Stimulated activated CD8-positive, alpha-beta memory T cell treated with anti-CD3 and anti-CD28 coated beads, Interleukin-7, amount 100 ng/mL, for 24 hours (primary cell): Measurements from ENCODE around the gene IGFBP5.

Experiments used
- DNase-seq: peaks from one replicate; pipeline ENCODE4 v3.0.0-alpha.2; 2020; ENCODE audit warnings: low read depth

The IGFBP5 gene

DNA sequence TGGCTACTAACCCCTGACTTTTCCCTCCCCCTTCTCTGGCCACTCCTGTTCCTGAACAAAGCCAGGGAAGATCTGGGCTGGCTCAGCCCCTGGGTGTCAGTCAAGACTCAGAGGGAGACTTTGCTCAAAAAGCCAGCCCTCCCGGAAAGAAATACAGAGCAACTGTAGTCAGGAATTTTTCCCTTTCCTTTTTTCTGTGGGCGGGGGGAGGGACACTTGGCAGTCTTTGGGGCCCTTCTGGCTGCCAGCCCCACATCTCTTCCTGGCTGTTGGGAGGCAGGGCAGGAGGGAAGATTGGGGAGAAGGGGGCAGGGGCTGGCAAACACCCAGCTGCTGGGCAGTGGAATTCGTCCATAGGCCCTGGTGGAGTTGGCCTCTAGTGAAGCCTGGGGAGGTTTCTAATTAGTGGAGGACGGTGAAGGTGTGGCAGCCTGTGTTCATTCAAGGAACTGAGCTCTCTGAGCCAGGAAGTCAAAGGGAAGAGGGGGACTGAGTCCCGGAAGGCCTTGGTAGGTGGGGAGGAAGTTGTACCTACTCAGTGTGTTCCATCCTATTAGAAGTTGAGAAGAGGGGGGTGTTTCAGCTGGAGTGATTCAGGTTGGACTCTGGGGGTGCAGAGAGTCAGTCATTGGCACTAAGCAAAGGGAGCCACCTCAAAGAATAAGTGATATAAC is 51.2 kb downstream of the IGFBP5 start:
- DNase-seq = no peak

DNA sequence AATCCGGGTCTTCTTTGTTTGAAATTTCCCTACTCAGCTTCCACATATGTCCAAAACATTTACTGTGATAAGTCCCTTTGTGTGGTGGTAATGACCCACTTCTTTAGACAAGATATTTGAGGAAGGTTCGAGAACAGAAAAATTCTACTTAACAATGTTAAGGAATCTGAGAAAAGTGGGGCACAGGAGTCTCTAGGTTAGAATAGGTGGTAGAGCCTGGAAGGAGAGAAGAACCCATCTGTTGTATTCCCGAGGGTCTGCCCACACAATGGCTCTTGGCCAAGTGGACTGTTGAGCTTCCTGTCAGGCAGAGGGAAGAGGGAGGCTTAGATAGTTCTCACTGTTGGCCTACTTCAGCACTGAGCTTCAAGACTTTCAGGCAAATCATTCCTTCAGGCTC is 57.9 kb downstream of the IGFBP5 start:
- no peak for DNase-seq

DNA sequence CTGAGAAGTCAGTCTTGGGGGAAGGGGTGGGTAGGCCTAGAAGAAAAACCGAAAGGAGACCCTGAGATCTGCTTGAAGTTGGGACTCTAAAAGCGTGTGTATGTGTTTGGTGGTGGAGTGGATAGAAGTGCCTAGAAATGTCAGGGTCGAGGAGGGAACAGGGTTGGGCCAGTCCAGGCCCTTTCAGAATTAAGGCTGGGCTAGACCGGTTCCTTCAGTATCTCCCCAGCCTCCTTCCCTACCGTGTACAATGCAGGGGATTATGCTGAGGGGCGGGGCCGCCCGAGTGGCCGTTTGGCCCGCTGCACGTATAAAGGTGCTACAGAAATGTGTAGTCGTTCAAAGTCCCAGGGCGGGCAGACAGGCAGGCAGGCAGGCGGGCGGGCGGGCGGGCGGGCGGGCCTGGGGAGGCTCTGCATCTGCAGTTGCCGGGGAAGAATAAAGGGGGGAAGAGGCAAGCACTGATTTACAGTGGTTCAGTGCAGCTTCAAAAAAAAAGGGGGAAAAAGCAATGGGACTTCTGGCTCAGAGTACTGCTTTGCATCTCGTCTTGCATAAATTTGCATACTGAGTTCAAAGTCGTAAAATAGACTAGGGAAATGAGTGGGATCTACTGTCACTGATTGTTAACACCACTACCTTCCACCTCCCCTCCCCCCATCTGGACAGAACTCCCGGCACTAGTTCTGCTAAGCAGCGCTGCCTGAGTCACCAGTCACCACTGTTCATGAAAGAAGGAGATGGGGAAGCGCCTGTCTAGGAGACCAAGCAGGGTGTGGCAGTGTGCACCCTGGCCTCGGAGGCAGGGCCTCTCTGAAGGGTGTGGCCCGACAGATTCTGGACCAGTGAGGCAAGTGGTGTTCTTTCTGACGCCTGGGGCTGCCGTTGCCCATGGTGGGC is 58.5 kb downstream of the IGFBP5 start:
- DNase-seq = no peak

DNA sequence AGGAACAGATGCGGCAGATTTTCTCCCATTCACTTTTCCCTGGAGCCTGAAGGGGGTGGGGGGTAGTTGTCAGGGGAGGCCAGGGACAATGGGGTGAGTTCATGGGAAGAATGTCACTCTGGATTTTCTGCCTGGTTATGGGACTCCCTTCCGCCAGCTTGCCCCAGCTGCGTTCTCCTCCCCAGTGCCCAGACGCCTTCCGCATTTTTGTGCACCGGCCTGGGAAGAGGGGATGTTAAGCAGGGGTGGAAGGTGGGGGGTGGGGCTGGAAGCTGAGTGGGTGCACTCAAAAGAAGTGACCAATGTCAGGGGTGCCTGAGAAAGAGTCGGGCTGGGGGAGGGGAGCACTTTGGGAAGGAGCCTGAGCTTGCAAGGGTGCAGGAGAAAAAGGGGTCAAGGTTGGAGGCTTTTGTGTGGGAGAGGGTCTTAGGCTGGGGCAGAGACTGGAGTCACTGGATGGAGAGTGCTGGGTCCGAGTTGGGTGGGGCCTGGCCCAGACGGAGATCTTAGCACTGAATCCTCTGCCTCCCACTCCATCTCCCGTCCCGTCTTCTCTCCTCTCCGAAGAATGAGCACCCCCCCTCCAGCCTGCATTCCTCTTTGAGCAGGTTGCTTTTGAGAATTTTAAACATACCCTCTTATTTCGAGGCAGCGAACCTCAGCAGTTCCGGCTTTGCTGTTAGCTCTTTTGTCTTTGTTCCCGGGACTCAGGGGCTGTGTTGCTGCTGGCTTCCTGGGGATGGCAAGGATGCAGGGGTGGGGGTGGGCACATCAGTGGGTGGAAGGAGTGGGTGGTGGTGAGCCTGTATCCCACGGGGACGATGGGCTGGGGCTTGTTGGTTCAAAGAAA is 59.4 kb downstream of the IGFBP5 start:
- no peak for DNase-seq

DNA sequence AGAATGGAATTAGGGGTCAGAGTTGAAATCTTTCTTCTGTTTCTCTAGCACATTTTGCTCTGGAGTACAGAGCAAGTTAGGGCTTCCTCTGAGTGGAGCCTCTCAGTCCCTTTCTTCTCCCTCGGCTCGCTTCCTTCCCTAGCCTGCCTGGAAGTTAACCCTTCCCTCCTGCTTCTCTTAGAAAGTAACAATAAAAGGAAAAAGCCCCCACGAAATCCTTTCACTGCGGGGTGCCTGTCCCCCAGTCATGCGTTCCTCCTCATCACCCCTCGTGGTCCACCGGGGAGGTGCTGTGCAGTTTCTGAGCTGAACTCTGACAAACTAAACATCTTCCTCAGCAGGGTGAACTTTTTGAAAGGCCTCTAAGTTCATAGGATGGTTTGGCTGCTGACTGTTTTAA is 60.2 kb downstream of the IGFBP5 start:
- DNase-seq = no peak

DNA sequence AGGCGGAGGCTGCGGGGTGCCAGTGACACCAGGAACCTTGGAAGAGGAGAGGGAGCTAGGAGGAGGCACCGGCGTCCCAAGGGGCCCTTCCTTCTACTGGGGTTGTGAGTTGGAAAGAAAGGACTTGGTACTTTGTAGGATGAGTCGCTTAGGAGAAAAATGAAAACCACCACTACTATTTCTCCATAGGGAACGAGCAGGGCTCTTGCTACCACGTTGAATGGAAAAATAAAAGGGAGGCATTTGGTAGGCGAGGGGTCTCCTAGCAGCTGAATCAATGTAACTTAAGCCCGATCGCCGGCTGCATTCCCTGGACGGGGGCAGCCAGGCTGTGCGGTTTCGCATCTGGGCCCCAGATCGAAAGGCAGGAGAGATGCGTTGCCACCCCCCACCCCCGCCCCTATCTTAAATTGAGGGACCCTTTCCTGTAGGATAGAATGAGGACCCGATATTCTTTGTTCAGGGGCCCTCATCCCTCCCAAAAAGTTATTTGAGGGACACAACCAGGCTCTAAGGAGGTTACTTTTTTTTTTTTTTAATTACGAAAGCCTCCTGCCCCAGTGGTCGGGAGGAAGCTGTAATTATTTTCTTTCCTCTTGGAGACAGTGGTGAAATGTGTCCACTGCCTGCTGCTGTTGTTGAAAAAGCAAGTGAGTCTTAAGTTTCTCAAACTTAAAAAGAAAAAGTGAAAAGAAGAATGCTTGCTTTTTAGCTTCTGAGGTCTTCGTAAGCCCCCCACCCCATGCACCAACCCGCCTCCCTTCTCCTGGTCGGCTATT is 60.8 kb downstream of the IGFBP5 start:
- no peak for DNase-seq

DNA sequence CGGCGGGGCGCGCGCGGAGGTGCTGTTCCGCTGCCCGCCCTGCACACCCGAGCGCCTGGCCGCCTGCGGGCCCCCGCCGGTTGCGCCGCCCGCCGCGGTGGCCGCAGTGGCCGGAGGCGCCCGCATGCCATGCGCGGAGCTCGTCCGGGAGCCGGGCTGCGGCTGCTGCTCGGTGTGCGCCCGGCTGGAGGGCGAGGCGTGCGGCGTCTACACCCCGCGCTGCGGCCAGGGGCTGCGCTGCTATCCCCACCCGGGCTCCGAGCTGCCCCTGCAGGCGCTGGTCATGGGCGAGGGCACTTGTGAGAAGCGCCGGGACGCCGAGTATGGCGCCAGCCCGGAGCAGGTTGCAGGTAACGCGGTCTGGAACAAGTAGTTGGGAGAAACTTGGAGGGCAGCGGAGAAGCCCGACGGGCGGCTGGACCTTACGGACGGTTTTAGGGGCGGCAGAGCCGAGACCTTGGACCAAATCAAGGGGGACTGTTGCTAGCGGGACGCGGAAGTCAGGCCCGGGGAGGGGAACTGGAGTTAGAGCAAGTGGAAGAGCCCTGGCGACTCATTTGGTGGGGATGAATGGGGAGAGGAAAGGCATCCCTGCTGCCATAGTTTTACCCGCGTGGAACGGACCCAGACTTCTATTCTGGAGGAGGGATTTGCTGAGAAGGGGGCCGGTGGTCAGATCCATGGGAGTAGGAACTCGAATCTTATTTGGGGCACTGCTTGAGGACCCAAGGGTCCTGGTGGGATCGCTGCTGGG is 61.6 kb downstream of the IGFBP5 start:
- no peak for DNase-seq

DNA sequence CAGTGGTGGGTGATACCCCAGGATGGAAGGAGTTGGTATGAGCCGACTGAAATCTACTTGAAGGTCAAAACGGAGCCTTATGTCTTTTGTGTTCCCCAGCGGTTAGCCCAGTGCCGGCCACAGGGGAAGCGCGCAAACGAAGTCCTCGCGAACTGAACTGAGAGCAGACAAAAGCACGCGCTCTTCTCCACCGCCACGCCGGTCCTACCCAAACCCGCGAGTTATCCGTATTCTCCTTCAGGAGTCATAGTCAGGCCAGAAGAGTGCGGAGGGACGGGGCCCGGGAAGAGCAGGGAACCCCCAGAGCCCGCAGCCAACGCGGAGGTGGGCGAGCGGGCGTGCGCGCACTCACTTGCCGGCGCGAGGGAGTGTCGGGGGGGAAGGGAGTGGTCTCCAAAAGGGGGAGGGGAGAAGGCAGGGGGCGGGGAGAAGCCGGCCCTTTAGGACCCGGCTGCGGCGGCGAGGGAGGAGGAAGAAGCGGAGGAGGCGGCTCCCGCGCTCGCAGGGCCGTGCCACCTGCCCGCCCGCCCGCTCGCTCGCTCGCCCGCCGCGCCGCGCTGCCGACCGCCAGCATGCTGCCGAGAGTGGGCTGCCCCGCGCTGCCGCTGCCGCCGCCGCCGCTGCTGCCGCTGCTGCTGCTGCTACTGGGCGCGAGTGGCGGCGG is 62.3 kb downstream of the IGFBP5 start, which contains the start of gene IGFBP2:
Gene IGFBP2, plus strand, starts transcription at position 469 of the 664 bp plus-strand sequence. Its CDS starts 104 bp downstream, at position 573.
- peak; percentile 3 for DNase-seq

DNA sequence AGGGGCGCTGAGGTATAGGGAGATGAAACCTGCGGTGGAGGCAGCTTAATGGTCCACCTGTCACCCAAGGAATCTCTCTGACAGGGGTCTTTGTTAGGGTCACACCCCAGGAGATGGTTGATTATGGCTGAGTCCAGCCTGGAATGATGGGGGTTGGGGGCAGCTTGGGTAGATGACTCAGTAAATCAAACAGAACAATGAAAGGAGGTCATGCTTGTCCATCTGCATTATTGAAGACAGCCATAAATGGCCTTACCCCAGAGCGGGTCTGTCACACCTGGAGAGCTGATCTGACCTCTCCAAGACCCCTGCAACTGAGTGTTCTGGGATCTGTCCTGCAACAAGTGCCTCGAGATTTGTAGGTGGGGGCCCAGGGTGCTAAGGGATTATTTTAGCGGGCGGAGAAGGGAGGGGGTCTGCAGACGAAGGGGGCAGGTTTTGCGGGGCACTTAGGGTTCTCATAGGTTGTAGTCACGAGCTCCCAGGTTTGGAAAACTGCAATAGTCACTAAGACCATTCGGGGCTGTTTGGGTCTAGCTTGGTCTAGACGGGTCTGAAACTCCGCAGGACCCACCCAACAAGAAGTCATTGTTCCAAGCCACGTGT is 62.9 kb downstream of the IGFBP5 start:
- no peak for DNase-seq

DNA sequence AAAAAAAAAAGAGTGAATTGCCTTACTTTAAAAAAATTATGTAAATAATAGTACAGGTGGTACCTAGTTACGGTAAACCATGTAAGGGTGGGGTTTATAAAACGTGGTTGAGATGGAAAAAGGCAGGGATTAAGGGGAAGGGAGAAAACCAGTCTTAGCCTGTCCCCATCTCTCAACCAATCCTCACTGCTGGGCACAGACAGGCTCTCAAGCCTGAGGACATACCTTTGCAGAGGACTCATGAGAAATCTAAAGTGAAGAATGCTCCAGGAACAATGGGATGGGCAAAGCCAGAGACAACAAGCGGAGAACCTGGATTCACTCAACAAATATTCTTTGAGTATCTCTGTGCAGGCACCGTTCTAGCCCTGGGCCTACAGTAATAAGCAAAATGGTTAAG is 65.6 kb downstream of the IGFBP5 start:
- DNase-seq = no peak

DNA sequence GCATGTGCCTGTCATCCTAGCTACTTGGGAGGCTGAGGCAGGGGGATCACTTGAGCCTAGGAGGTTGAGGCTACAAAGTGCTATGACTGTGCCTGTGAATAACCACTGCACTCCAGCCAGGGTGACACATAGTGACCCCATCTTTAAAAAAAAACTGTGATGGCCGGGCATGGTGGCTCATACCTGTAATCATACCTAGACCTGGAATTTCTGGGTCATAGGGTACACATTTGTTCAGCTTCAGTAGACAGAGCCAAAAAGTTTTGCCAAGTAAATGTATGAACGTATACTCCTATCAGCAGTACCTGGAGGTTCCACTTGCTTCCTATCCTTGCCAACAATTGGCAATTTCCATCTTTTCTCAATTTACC is 68.5 kb downstream of the IGFBP5 start:
- no peak for DNase-seq

DNA sequence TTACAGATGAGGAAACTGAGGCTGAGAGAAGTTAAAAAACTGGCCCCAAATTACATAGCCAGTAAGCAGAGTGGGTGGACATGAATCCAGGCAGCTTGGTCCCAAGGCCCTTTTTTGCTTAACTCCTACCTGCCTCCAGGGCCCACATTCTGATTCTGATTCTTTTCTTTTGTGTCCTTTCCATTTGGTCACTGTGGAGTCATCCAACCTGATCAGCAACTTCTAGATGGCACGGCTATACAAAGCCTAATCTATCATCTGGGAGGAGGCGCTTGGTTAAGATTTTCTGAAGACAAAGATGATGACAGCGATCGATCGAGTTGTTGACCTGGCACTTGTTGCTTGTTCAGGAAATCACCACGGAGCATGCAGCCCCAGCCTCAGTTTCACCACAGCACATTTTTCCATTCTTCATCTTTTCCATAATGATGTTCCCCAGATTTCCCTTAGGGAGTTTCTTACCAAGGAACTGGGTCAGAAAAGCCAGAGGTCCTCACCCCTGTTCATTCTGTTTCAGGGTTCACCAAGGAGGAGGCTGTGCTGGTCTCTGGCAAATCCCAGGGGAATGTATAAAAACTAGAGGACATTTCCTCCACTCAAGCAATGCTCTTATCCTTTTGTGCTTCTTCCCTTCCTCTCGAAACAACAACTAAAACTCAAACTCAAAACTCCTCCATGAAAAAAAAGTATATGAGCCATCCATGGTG is 69.0 kb downstream of the IGFBP5 start:
- DNase-seq = no peak

DNA sequence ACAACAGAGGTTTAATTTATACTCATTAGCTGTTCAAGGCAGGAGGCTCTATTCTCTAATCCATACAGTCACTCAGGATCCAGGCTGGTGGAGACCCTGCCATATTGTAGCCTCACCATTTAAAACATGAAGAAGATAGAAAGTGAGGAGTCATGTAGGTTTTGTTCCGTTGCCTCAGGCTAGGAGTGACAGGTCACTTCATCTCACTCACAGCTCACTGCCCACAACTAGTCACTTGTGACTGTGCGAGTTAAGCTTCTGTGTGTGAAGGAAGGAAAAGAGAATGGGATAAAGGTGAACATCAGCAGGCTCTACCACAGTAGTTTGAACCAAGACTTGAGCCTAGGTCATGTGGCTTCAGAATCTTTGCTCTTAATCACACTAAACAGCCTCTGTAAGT is 71.1 kb downstream of the IGFBP5 start:
- no peak for DNase-seq

DNA sequence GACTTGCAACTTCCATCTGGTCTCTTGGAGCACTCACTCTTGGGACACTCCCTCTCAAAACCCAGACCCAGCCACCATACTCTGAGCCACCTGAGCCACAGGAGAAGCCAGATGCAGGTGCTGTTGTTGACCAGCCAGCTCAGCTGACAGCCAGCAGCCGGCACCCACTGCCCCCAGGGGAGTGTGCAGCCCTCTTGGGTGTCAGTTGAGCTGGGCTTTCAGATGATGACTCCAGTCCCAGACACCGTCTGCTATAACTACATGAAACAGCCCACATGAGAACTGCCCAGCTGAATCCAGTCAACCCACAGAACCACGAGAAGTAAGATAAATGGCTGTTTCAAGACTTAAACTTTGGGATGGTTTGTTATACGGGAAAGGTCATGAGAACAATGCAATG is 72.8 kb downstream of the IGFBP5 start:
- DNase-seq = no peak
